CD4-positive, alpha-beta T cell treated with Interleukin-12 subunit alpha and Interleukin-12 subunit beta, for 1 hour (primary cell): ENCODE results near the gene ZNF776.
A peak's percentile ranks its signal among the peaks of the same experiment; 100 is the strongest.
"Not testable (repeated sequence)": the region's sequence is repeated elsewhere in the genome, so short reads cannot be mapped to it uniquely, and the experiment has no call there.

Source experiments
- DNase-seq: peaks from one replicate; pipeline ENCODE4 v3.0.0-alpha.2; 2020

ZNF776 gene

DNA sequence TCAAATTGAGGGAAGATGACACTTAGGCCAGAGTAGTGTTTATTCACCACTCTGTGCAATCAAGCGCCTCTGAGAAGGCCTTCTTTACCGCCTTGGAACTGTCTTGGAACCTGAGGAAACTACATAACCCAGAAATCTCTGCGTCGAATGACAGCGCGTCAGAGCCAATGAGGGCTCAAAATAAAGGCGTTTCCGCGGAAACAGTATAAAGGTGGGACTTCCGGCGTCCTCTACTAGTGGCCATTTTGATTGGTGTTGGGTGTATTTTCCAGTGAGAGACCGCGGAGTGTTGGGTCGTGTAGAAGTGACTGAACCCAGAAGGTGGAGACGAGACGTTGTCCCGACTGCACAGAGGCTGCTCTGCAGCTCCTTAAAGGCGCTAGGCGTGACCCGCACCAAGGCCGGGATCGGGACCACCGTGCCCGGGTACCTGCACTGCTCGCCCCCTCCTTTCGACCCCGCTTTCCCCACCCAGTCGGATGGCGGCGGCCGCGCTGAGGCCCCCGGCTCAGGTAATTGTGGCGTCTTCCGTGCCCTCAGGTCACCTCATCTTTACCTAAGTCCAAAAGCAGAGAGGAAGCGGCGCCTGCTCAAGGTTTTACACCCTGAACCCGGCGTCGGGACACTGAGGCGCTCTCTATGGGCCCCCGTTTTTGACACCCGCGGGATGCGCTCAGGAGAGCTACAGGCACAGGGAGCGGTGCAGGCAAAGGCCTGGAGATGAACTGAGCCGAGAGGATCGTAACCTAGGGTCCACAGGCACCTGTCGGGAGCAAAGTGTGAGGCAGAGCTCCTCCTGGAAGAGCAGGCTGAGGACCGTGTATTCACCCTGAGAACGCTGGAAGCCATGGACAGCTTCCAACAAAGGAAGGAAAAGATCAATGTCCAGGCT is at the start of gene ZNF776:
Gene ZNF776 (plus strand): TSS at position 236 of the 892 bp plus-strand sequence. CDS start 244 bp downstream, at position 480.
- DNase-seq: peak; percentile 91

DNA sequence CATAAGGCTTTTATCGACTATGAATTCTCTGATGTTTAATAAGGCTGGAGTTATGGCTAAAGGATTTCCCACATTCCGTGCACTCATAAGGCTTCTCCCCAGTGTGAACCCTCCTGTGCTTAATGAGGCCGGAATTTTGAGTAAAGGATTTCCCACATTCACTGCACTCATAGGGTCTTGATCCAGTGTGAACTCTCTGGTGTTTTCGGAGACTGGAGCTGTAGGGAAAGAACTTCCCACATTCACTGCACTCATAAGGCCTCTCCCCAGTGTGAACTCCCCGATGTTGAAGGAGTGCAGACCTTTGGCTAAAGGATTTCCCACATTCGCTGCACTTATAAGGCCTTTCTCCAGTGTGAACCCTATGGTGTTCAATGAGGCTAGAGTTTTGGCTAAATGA is 45.0 kb upstream of the ZNF776 start:
- no peak for DNase-seq

DNA sequence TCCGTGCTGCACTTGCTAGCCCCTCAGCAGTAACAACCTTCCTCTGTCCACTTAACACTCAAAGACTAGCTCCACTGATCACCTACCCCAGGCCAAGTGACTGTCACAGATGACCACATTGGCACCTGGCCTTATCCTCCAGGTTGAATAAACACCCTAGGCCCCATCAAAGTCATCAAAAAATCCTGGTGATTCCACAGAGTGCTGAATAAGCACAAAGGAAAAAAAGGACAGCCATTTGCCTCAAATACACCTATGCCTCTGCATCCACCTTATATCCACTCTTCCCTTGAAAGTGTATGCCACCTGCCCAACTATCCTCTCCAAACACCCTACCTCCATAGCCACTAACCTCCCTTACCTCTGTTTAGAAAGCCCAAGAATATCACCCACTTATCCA is 40.3 kb upstream of the ZNF776 start:
- DNase-seq: no peak

DNA sequence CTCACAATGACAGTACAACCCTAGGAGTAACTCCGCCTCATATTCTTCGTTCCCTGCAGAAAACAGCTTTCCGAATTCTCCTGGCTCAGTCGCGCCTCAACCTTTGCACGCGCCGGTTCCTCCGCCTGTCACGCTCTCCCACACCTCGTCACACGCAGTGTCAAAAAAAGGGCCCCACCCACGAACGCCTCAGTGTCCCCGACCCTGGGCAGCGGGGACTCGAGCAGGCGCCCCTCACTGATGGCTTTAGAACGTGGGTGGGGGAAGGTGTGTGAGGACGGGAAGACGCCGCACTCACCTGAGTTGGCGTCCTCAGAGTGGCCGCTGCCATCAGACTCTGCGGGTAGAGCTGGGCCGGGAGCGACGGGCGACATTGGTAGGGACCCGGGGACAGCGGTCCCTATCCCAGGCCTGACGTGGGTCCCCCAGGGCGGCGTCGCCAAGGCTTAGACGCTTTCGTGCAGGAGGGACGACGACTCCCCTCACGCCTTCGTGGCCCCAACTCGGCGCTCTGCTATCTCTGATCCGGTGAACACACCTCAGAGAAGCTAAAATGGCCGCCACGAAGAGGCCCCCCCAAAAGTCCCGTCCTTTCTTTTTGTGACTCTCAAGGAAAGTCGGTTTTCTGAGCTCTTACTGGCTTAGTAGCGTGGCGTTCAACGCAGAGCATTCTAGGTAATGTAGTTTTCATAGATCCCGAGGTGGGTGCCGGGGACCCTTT is 37.8 kb upstream of the ZNF776 start, which contains the start of gene ZNF154:
Gene ZNF154 (minus strand): TSS at position 564 of the 721 bp plus-strand sequence. CDS start 233 bp downstream, at position 331.
- DNase-seq: peak; percentile 78

DNA sequence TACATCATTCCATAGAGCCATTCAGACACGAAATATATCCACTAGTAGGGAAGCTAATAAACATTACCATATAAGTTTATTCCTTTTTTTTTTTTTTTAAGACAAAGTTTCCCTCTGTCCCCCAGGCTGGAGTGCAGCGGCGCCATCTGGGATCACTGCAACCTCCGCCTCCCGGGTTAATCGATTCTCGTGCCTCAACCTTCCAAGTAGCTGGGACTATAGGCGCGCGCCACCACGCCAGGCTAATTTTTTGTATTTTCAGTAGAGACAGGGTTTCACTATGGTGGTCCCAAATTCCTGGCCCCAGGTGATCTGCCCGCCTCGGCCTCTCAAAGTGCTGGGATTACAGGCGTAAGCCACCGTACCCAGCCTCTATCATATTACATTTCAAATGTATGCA is 37.0 kb upstream of the ZNF776 start:
- DNase-seq: no peak

DNA sequence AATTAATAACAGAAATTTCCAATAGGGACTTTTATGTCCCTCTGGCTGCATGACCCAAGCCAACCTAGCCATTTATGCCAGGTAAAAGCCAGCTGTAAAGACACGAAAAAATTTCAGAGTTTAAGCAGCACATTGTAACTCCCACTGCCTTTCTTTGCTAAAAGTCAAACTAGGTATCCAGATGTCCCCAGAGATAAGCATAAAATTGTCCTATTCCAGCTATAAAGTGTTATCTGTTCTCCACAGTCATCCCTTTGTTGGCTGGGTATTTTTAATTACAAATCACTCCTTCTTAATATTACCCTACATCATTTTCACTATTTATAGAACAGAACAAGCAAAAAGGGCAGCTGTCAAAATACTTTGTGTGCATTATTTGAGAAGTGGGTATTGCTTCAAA is 34.4 kb upstream of the ZNF776 start:
- DNase-seq: no peak

DNA sequence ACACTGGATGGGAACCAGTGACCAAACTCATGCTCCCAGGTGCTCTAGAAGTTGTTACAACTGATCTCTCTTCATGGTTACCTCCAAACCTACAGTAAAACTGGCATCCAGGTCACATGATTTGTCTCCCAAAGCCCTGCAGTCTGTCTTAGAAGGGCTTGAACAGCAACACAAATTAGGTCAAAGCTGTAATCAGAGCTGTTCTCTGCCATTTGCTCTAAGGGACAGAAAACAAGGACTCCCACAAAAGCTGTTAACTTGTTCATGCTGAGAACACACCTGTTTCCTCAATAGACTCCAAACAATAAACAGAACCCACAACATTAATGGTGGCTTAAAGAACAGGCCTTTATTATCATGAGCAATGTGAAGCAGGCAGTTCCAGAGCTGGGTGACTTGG is 27.2 kb upstream of the ZNF776 start:
- DNase-seq: no peak

DNA sequence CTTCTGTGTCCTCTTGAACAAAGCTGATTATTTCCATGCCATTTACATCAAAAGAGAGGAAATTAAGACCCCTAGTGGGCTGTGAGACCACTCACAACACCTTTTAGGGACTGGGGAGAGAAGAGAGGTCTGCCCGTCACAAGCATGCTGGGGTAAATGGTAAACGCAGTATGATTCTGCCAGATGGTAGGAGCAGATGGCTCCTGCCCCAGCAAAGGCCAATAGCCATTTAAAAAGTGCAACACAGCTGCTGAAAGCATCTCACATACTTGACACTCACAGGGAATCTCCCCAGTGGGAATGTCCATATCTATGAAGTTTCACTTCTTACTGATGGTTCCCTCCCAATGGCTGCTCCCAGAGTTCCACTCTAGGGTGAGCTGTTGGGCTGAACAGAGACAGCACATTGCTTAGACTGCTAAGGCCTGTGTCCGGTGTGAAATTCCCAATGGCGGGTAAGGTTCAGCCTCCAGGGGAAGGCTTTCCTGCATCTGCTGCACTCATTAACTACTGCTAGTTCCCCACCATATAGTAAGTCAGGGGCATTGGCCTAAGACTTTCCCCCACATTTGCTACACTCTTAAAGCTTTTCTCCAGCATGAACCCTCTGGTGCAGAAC is 26.6 kb upstream of the ZNF776 start:
- no peak for DNase-seq

DNA sequence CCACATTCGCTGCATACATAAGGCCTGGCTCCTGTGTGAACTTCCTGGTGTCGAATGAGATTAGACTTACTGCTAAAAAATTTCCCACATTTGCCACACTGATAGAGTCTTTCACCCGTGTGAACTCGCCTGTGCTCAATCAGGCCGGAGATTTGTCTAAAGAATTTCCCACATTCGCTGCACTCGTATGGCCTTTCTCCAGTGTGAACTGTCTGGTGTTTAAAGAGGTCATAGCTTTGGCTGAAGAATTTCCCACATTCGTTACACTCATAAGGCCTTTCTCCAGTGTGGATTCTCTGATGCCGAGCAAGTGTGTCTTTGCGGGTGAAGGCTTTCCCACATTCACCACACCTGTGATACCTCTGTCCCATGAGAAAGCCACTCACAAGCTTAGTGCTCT is 25.7 kb upstream of the ZNF776 start:
- DNase-seq: no peak

DNA sequence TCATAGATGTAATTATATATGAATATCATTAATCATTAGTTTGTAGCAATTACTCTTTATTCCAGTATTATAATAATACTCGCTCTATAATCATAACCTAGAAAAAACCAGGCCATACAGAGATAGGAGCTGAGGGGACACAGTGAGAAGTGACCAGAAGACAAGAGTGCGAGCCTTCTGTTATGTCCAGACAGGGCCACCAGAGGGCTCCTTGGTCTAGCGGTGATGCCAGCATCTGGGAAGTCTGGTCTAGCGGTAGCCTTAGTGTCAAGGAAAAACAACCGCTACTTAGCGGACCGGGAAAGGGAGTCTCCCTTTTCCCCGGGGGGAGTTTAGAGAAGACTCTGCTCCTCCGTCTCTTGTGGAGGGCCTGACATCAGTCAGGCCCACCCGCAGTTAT is 8.3 kb upstream of the ZNF776 start:
- peak; percentile 43 for DNase-seq

DNA sequence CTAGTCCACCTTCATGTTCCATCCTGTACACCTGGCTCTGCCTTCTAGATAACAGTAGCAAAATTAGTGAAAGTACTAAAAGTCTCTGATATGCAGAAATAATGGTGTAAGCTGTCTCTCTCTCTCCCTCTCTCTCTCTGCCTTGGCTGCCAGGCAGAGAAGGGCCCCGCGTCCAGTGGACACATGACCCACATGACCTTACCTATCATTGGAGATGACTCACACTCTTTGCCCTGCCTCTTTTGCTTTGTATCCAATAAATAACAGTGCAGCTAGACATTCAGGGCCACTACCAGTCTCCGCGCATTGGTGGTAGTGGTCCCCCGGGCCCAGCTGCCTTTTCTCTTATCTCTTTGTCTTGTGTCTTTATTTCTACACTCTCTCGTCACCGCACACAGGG is 7.8 kb upstream of the ZNF776 start:
- DNase-seq: not testable (repeated sequence)

DNA sequence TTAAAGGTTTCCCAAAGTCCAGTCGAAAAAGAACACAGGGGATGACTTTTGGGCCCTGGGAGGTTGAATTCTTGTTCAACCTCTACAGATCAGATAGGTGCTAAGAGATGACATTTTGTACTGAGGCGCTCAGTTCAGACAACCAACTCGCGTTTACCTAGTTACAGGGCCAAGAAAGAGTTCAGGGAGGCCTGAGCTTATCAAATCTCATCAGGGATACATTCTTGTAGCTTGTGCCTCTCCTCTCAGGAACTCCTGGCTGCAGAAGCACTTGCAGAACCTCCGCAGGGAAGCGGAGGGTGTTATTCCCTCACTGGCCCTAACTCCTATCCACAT is 825 bp downstream of the ZNF776 start:
- DNase-seq: no peak

DNA sequence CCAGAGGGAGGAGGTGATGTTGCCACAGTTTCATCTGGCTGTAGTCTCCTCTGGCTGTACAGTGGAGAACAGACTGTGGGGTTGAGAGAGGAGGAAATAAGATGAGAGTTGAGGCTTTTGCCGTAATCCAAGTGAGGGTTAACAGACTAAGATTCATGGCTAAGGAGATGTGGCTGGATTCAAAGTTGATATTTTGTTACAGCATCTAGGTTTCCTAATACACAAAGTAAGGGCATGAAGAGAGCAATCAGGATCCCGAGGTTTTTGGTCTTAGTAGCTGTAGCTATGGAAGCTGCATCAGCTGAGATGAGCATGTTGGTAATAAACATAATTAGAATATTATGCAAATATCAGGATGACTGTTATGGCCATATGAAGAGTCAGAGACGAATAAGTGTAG is 1.4 kb downstream of the ZNF776 start:
- DNase-seq: no peak

DNA sequence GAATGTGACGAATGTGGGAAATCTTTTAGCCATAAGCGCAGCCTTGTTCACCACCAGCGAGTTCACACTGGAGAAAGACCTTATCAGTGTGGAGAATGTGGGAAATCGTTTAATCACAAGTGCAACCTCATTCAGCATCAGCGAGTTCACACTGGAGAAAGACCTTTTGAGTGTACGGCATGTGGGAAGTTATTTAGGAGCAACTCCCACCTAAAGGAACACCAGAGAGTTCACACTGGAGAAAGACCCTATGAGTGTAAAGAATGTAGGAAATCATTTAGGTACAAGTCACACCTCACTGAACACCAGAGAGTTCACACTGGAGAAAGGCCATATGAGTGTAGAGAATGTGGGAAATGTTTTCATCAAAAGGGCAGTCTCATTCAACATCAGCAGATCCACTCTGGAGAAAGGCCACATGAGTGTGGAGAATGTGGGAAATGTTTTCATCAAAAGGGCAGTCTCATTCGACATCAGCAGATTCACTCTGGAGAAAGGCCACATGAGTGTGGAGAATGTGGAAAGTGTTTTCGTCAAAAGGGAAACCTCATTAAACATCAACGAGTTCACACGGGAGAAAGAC is 7.6 kb downstream of the ZNF776 start:
- DNase-seq: no peak

DNA sequence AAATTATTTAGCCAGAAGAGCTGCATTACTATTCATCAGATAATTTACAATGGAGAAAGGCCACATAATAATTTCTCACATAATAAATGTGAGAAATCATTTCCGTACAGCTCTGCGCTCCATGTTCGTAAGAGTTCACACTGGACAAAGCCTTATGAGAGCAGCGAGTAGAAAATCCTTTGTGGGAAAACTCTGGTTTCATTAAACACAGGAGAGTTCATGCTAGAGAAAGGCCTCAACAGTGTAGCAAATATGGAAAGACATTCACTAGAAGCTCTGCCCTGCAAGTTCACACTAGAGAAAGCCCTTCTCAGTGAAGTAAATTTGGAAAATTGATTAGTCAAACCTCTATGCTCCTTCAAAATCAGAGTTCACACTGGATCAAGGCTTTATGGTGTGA is 8.4 kb downstream of the ZNF776 start:
- DNase-seq: no peak

DNA sequence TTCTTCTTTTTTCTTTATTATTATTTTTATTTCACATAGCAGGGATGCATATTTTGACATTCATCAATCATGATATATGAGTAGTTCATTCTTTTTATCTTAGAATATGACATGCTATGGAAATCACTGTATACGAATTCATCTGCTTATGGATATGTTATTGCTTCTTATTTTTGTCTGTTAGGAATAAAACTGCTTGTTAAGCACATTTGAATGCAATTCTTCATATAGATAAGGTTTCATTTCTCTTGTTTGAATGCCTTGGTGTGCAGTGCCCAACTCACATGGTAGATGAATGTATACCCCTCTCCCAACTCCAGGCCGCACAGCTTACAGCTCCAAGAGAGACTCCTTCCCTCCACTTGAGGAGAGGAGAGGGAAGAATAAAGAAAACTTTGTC is 11.3 kb downstream of the ZNF776 start:
- DNase-seq: no peak

DNA sequence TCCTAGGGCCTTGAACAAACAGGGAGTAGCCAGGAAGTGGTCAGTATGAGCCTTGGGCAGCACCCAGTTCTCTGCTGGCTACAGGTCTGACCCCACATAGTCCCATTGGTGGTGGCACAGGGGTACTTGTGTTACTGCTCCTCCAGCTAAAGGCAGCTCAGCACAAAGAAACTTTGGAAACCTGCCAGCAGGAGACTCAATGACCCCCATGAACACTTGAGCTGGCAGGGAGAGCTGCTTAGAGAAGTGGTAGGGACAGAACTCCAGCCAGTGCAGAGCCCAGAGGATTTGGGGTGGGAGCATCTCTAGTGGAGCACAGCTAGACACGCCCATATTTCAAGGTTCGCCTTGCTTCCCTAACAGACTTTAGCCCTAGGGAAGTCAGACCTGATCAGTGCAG is 12.5 kb downstream of the ZNF776 start:
- no peak for DNase-seq

DNA sequence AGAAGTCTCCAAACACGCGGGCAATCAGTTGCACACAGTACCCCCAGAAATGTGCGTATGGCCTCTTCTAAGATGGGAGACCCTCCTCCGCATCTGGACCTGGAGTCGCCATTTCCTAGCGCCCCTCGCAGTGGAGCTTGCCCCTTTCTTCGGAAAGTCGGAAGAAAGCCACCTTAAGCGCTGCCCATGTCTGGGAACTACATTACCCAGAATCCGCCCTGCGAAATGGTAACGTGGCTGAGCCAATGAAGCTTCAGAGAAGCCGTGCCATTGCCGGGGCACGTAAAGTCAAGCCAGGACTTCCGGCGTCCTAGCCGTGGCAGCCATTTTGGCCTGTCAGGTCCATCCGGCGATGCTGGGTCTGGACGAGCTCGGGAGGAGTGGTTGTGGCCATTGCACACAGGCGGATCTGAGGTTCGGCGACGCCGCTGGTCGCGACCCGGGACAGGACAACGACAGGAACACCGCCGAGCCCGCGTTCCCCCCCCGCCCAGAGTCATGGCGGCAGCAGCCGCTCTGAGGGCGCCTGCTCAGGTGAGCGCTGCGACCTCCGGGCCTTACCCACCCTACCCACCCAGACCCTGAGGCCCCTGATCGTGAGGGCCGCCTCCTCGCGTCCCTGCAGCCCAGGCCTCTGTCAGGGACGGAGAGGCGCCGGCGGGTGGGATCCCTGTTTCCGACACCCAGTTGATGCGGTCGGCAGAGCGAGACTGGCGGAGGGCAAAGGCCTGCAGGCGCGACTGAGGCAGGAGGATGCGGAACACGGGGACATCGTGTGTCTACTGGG is 22.9 kb downstream of the ZNF776 start, which contains the start of gene ZNF586:
Gene ZNF586 (plus strand): TSS at position 332 of the 787 bp plus-strand sequence. CDS start 167 bp downstream, at position 499.
- DNase-seq: peak; percentile 90

DNA sequence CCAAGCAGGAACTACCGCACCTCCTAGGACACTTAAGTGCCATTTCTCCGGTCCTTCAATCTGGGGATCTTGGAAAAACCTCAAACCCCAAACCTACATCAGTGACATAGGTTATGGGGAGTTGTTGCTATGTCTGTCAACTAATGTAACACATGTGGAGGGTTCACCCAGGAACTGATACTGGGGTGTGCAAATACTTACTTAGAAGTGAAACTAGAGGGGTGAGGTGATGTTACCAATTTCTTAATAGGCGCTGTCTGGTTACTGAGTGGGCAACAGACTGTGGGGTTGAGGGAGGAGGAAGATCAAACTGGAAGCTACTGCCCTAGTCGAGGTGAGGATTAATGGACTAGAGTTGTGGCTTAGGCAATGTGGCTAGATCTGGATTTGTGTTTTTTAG is 24.8 kb downstream of the ZNF776 start:
- DNase-seq: no peak

DNA sequence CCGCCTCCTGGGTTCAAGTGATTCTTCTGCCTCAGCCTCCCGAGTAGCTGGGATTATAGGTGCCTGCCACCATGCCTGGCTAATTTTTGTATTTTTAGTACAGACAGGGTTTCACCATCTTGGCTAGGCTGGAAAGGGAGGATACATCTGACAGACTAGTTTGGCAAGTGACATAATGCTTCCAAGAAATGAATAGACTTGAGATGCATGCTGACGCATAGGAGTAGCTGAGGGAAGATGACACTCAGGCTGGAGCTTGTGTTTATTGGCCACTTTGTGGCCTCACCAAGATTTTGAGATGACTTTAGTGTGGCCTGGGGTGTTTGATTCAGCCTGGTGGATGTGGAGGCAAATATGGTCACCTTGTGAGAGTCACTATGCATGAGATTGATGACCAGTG is 26.9 kb downstream of the ZNF776 start:
- DNase-seq: no peak

DNA sequence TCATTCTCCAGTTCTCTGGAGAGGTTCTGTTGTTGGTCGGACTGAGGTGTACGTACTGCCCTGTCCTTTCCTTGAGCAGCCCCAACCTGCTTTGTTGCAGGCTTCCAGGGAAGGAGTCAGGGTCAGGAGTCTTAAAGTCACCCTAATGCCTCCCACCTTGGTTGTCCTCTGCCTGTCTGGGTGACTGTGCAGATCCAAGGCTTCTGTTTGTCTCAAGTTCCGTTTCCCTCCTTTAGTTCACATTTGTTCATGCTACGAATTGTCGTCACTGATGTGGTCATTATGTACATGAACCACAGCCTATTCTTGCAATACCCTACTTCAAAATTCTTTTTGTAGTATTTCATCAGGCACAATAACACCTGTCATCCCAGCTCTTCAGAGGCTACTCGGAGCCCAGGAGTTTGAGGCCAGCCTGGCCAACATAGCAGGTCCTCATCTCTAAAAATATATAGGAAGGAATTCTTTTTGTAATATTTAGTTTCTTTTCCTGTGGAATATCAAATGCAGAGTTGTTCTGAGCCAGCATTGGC is 30.2 kb downstream of the ZNF776 start:
- DNase-seq: no peak

DNA sequence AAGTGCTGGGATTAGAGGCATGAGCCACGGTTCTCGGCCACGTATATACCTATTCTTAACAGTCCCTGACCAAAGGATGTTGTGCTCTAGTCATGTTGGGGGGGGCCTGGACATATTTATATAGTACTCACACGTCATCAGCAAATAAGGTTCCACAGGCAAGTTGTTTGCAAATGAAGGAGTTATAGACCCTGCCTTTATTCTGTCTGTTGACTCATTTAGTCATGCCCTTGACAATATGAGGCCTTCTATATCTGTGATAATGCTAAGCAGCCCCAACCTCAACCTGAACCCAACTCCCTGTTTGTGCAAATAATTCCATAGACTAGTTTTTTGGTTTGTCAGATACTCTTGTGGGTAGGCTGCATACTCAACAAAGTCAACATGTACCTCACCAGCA is 31.7 kb downstream of the ZNF776 start:
- no peak for DNase-seq
